HL-60/S4 treated with phorbol 12-myristate 13-acetate at 8.2 ng/mL for 4 days and 3 days (cell line): ENCODE data around the gene PPP2R3A.

ENCODE experiments used
- in situ Hi-C: fragments of 300-500 bp; cut with MboI; formaldehyde crosslinking; loops from 2 replicates; pipeline ENCODE4 v1.15.0; 2022; ENCODE audit warnings: low sequenced_read_pairs

The PPP2R3A gene

DNA sequence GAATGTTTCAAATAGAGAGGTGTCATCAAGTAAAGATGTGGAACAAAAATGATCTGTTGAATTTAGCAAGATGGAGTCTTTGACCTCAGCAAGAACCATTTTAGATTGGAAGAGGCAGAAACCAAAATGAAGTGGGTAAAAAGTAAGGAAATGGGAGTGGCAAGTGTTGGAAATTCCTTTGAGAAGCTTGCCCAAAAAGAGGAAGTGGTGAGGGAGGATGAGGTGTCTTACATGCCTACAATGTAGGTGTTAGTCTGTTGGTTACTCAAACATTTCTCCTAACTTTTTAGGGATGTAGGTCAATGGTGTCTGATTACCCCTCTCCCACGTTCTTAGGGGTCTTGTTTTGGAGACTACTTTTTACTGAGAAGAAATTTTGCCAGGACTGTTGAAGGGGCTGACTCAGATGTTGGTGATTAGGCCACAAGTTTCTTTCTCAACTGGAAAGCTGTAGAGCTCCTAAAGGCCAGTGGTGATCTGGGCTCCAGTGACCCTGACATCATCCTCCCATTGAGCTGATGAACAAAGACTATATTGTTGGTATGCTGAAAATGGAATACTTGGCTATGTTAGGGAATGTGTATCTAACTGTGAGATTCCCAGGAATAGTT is 5.1 kb downstream of the PPP2R3A start:
- in situ Hi-C loops, result no loop called here

DNA sequence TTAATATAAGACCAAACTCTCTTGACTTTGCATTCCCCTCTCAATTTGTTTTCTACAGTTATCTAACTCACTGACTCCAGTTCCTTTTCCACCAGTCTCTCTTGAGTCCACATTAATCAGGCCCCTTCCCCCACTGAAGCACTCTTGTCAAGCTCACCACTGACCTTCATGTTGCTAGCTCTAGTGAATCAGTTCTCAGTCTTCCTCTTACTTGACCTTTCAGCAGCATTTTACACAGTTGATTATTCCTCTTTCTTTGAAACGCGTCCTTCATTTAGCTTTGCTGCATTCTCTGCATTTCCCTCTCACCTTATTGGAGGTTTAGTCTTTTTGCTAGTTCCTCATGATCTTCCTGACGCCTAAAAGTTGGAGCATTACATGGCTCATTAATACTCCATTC is 8.3 kb downstream of the PPP2R3A start:
- in situ Hi-C loops, result no loop called here

DNA sequence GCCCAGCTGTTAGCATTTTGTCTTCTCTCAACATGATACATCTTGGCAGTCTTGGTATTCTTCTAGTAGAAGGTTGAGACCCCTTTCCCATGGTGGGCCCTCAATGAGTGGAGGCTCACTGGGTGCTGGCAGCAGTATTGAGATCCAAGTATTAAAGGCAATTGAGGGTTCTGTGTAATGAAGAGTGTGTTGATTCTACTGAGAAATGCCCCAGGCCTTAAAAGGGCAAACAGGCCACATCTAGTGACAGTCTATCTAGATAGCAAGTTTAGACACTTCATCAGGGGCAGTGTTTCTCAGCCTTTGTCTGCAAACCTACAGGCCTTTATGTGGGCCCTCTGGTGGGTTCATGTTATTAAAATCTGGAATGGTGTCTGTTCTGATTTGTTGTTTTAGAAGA is 9.5 kb downstream of the PPP2R3A start:
- in situ Hi-C loops, result no loop called here

DNA sequence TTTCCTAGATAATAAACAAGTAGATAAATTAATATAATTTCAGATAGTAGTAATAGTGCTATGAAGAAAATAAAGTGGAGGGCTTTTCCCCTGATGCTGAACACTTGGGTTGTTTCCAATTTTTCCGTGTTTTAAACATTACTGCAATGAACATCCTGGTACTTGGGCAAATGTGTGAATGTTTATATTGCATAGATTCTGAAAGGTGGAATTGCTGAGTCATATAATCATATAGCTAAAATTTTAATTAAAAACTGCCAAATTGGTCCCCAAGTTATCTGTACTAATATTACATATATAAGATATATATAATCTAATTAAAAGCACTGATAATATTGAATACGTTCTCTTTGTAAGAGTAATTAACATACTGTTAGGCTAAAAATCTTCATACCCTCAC is 10.0 kb downstream of the PPP2R3A start:
- in situ Hi-C loops, result no loop called here

DNA sequence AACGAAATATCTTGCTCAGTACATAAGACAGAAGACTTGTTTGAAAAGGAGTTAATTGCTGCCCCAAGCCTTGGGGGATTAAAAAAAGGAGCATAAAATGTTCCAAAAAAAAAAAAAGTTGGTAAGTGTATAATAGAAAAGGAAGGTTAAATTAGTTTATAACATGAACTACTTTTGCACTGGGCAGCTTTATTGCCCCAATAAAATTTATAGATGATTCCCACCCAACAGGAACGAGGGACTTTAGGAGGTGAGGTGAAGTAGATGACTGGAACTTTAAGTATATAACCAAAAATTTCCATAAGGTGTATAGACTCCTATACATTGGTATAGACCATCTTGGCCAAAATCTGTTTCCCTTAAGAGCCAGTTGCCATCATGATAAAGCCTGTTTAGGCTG is 14.8 kb downstream of the PPP2R3A start:
- in situ Hi-C loops, result no loop called here

DNA sequence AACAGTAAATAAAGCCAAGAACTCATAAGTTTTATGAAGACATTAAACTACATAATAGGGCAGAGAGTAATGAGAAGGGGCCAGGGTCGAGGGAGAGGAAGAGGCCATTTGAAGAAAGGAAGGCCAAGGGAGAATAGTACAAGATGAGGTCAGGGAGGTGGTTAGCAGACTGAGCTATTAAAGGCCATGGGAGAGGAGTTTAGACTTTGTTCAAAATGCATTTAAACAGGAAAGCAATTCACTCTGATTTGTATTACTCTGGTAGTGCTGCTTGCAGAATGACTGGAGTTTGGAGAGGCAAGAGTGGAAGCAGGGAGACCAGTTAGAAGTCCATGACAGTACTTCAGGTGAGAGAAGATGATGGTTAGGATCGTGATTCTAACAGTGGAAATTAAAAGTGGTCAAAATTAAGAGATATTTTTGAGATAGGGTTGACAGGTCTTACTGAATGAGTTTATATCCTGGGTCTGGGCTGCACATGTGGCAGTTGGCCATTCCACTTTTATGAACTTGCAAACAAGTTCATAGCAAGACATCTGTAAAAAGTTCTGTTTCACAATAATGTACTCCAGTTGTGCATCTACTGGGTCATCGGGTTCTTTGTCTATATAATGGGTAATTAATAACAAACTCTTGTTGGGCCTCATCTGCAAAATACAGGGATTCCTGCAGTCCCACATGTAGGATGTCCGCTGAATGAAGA is 16.3 kb downstream of the PPP2R3A start:
- in situ Hi-C loops, result no loop called here

DNA sequence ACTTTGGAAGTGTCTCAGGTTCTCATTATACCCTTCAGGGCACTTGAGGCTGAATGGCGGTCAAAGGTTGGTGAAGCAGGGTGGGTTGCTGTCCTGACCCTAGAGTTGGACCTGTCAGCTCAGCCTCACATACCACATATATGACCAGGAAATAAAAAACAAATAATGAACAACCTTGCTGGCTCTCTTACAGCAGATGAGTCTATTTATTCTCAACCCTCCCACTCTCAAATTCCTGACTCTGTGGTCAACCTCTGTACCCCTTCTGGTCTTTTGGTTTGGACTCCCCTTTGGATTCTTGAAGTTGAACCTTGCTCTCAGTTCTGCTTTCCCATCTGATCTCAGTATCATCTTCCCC is 16.9 kb downstream of the PPP2R3A start:
- in situ Hi-C loops, result no loop called here

DNA sequence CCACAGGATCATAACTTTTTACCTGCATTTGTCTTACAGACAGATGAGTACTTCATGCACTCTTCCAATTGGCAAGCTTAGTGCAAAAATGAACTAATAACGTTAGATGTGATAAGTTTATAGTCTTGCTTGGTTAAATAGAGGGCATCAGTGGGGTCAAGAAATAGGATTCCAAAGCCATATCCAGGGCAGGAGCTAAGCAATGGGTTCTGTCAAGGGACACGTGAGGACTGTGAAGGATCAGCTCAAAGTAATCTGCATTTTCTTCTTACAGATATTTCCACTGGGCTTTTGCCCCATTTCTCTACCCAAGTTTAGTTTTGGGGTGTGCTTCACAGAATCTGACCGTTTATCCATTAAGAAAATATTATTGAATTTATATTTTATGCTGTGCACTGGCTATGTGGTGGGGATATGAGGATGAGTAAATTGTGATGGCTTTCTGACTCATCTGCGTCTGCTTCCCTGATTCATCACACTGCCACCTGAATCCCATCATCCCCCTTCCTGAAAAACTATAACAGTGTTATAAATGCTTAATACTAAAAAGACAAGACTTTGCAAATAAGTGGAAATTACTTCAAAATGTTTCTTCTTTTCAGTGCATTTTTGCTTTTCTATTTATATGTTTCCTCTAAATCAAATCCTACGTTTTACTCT is 17.5 kb downstream of the PPP2R3A start:
- in situ Hi-C loops, result no loop called here

DNA sequence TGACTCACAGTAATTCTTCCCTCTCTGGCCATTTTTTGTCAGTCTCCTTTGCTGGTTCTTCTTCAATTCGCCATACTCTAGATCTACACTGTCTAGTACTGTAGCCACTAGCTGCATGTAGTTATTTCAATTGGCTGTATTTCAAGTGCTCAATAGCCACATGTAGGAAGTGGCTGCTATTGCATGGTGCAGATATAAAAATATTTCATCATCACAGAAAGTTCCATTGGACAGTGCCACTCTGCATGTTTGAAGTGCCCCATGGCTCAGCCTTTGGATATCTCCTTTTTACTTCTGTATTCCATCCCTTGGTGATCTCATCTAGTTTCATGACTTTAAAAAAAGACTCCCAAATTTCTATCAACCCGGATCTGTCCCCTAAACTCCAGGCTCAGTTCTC is 22.1 kb downstream of the PPP2R3A start:
- in situ Hi-C loops, result no loop called here

DNA sequence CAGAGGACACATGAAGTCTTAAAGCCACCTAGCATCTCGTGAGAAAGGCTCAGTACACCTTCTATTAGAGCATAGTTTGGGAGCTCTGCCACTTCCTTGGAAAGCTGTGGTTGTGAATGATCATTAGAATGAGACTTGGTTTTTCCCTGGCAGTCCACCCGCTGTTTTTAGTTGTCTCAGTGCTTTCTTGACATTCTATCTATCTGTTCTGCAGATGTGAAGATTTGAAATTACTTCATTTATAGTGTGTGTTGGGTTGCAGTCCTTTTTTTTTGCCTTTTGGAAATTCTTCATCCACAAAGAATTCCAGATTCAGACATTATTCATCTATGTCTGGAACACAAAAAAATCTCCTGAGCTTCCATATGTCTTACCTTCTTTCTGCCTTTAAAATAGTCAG is 23.7 kb downstream of the PPP2R3A start:
- in situ Hi-C loops, result no loop called here

DNA sequence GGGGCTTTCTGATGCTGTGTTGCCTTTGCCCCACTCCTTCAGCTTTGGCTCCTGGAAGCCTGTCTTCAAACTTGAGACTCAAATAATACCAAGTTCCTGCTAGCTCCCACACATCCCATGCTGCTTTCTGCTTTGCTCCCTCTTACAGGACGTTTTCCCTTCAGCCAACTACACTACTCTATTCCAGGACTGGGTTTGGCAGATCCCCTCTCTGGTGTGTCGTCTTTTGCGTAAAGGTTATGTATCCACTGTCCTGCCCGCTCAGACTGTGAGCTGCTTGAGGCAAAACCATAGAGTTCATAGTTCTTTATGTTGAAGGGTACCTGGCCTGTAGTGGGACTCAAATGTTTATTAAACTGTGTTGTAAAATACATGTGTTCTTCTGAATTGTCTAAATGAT is 25.4 kb downstream of the PPP2R3A start:
- in situ Hi-C loops, result no loop called here

DNA sequence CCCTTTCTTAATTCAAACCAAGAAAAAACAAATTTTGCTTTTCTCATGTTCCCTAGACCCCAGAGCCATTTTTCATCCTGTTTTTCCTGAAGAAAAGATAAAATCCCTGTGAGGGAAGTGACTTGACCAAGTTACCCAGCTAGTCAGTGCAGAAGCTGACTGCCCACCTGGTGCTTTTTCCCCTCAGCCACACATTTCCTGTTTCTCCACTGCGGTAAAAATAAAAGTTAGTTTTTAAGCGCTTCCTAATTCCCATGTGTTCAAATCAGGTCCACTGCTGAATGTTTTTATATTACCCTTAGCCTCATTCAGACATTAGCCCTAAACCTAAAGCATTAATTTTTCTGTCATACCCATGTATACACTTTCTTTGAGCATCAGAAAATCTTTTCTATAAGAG is 26.1 kb downstream of the PPP2R3A start:
- in situ Hi-C loops, result no loop called here

DNA sequence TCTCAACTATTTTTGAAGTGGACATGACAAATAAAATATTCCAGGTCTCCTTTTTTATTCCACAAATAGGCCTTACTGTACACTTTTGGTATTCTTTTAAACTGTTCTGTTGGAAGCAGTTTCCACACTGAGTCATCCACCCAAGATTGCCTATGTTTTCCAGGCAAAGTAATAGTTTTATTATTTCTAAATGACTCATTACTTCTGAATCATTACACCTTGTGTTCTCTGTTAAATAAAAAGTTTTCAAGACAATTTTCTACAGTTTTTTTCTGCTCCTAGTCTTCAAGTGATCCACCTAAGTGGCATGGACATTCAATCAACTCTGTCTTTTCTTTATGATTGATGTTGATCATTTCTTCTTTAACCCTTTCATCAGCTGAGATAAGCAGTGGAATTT is 26.5 kb downstream of the PPP2R3A start:
- in situ Hi-C loops, result no loop called here

DNA sequence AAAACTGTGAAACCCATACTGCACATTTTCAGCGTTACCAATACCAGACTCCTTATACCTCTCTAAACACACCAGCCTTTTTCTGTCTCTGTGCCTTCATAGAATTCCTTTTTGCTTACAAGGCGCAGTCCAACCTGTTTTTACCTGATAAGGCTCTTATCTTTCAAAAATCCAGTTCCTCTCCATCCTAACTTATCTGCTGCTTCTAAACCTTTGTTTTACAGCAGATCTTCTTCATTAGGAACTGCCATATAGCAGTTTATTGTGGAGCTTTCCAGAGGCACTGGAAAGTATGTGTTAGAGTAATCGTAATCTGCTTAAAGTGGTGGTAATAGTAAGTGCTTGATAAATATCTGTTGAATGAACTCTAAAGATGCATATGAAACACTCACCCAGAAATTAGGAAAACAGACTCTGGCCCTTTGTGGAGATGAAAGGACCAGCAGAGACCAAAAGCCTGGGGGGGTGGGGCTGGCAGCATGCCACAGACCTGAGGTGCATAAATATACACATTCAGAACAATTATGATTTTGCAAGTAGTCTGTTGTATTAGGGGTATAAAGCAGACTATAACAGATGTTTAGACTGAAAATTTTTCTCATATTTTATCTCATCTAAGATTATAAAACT is 29.3 kb downstream of the PPP2R3A start:
- in situ Hi-C loops, result no loop called here

DNA sequence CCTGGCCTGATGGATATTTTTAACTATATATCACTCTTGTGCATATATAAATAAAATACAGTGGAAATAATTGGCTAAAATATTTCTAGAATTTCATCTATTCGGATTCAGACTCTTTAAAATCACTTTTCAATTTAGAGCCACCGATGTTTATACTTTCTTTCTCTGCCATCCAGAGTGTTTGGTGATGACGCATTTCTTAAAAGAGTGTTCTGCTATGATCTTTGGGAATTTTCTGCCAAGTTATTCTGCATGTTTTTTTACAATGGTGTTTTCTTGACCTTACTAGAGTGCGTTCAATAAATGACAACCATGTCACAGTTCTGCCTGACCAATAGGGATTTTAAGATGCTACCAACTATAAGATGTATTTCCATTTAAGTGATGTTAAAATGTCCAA is 30.2 kb downstream of the PPP2R3A start:
- in situ Hi-C loops, result no loop called here

DNA sequence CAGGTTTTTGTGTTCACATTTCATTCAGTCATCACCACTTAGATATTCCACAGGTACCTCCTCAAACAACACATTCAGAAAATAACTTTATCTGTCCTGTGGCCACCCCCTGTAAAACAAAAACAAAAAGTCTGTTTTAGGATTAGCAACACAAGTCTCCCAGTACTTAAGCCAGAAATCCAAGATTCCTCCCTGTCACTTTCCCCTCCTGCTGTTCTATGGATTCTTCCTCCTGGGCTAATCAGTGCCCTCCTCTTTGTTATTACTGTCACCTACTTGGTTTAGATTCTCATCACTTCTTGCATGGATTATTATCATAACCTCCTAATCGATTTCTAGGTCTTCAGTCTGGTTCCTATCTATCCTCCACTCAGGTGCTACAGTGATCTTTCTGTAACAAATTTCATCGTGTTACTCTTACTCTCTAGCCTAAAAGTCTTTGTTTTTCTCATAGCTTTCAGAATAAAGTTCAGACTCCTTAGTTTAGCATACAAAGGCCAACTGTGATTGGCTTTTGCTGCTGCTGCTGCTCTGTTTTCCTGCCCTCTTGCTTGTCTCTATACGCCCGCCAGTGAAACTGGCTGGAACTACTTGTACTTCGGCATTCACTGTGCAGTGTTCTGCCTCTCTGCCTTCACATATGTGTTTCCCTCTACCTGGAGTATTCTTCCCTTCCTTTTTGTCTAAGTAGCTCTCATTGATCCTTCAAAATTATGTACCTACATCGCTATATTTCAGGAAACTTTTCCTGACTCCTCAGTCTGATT is 32.2 kb downstream of the PPP2R3A start:
- in situ Hi-C loops, result no loop called here

DNA sequence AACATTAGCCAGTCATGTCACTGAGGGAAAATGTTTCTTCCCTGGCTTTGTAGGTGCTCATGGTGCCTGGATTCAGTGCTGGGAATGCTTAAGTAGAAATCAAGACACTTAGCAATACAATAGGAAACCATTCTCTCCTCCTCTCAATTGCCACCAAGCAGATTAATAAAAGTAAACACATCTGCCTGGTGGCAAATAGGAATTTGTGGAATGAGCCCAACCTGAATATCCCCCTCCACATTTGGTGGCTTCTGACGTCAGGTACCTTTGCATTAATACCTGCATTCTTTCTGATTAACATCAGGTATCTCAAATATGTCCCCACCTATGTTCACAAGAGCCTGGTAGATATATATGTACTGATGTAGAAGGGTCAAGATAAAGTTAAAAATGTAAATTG is 42.7 kb downstream of the PPP2R3A start:
- in situ Hi-C loops, result no loop called here

DNA sequence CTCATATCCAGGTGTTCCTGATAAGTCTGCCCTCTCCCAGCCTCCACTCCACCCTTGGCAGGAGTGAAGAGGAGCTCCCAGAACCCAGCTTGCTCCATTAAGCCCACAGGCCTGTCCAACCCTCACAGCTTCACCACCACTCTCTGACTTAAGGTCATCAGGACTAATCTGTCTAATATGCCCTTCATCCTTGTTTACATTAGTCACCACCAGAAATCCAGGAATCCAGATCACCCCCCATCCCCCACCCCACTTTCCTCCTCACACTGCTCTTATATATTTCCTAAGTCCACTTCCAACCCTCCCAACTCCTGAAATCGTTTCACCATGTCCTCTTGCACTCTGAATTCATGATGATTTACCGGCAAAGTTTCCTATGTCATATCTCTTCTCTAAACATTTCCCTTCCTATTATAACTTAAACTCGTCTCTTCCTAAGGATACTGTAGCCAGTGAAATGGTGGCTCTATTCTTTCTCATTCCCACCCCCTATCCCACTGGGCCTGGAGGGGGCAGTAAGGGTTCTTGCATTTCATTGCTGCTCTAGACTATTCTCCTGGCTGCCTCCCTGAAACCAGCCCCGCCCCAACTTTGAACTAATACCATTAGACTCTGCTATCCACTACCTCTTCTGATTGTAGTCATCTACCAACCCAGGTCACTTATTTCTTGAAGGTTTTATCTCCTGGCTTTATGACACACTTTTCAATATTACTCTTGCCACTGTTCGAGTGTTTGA is 43.4 kb downstream of the PPP2R3A start:
- in situ Hi-C loops, result no loop called here

DNA sequence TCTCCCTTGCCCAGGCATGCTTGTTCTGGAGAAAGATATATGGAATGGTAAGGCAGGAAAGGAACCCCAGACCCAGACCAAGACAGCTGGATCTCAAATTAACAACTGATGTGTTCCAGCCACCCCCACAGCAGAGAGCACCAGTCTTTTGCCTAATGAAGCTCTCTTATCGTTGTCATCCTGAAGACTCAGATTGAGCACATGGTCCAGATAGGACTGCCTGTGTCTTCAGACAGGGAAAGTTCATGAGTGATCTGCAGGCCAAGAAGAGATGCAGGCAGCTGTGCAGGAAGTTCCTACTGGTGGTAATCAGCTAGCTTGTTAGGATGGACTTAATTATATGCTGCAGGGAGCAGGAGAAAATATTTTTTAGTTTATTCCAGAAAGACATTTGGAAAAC is 53.3 kb downstream of the PPP2R3A start:
- in situ Hi-C loops, result no loop called here

DNA sequence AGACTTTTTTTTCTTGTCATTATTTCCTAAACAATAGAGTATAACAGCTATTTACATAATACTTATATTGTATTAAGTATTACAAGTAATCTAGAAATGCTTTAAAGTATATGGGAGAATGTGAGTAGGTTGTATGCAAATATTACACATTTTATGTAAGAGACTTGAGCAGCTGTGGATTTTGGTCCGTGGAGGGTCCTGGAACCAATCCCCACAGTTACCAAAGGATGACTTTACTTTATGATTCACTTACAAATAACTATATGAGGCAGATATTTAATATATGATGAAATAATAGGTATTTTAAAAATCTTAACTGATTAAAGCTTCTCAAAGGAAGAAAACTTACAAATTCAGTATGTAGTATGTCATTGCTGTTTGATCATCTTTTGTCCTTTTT is 56.3 kb downstream of the PPP2R3A start:
- in situ Hi-C loops, result no loop called here
